Pons (tissue), 1 donor: ENCODE data around the gene SLC9A5.

Source experiments
- DNase-seq: peaks from one replicate; pipeline ENCODE4 v3.0.0-alpha.2; 2016; ENCODE audit warnings: low spot score

Gene SLC9A5

DNA sequence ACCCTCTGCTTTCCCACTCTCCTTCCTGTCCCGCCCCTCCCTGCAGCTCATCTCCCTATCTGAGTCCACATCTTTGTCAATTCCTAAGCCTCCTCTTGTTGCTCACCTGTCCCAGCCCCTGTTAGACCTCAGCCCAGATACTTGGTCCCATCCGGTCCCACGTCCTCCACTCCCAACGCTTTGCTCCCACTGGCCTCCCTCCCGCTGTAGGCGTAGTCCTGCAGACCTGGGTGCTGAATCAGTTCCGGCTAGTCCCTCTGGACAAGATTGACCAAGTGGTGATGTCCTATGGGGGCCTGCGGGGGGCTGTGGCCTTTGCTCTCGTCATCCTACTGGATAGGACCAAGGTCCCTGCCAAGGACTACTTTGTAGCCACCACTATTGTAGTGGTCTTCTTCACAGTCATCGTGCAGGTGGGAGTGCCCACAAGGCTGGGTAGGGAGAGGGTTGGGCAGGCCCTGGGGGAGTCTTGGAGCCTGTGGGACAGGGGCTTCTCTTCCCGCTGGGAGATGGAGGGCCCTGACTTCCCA, 8.0 kb downstream of the SLC9A5 start:
- no peak for DNase-seq

- no peak for DNase-seq
These were observed 8.8 kb downstream of the SLC9A5 start for GRCh38 chr16:67257486-67258160.

DNA sequence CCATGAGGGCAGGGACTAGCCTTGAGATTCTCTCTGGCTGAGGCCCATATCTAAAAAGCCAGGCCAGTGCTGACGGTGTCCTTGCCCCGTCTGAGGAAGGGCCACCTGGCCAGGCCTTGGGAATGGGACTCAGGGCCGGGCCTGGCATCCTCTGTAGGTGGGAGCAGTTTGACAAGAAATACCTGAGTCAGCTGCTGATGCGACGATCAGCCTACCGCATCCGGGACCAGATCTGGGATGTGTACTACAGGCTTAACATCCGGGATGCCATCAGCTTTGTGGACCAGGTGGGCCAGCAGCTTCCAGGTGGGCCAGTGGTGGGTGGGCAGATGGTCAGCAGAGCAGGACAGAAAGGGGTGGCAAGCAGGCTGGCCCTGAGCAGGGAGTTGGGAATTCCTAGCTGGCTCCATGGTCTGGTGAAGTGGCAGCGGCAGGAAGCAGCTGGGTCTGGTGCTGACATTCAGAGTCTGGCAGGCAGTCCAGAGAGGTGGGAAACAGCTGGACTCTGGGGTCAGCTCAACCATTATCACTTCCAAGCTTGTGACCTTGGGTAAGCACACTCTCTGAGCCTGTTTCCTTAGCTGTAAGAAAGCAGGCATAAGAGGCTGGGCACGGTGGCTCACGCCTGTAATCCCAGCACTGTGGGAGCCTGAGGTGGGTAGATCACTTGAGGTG, 9.5 kb downstream of the SLC9A5 start:
- no peak for DNase-seq

DNA sequence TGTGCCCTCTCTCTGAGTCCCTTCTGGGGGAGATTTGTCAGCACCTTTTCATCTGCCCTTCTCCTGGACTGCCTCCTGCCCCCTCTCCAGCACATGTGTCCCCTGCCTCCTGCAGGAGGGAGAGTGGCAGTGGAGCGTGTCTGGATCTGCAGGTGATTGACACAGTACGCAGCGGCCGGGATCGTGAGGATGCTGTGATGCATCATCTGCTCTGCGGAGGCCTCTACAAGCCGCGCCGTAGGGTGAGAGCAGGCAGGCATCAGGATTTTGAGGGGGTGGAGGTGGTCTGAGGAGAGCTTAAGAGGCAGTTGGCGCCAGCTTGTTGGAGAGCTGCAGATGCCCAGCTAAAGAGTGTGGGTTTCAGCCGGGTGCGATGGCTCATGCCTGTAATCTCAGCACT, 10.9 kb downstream of the SLC9A5 start:
- no peak for DNase-seq

GRCh38 chr16:67260426-67261063, 11.8 kb downstream of the SLC9A5 start:
- peak; percentile 27 for DNase-seq

DNA sequence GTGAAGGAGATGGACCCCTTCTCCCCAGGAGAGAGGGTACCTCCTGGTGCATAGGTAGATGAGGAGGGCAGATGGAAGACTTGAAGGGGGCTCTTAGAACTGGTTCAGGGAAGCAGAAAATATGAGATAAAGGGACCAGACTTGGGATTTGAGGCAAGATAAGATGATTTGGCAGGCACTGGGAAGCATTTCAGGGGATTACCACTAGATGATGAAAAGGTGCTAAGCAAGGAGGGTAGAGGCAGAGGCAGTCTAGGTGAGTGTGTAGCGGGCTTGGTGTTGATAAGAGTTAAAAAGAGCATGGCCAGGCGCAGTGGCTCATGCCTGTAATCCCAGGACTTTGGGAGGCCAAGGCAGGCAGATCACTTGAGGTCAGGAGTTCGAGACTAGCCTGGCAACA, 14.4 kb downstream of the SLC9A5 start:
- DNase-seq = no peak

DNA sequence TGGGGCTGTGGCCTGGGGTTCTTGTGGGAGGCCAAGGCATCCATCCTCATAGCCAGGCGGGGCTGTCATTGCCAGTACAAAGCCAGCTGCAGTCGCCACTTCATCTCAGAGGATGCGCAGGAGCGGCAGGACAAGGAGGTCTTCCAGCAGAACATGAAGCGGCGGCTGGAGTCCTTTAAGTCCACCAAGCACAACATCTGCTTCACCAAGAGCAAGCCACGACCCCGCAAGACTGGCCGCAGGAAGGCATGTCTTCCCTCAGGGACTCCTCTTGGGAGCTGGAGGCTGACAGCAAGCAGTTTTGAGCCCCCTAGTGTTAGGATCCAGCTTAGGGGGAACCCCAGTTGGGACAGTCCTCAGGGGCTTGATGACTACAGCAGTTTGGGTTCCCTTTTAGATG, 15.5 kb downstream of the SLC9A5 start:
- DNase-seq = no peak

DNA sequence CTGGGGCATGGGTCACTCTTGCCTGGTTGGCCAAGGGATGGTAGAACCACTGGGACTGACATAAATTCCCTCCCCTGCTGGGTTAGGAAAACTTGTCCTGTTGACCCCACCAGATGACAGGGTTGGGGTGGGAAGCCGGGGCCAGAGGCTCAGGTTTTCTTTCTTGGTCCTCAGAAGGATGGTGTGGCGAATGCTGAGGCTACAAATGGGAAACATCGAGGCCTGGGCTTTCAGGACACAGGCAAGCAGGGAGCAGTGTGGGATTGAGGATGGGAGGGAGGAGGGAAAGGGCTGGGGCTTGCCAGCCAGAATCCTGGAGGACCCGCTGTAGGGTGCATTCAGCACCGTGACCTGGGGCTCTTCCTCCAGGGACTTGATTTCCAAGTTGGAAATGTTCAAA, 16.1 kb downstream of the SLC9A5 start:
- no peak for DNase-seq

DNA sequence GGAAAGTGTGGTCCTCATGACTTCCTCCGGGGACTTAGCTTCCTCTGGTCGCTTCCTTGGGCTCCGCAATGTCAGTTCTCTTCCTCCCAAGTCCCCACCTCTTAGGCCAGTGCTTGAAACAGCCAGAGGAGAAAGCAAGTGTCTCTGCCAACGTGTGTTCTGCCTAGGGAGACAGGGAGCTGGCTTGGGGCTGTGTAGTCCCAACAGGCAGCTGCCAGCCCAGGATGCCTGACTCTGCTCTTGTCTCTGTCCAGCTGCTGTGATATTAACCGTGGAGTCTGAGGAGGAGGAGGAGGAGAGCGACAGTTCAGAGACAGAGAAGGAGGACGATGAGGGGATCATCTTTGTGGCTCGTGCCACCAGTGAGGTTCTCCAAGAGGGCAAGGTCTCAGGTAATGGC, 17.1 kb downstream of the SLC9A5 start:
- DNase-seq = no peak

- DNase-seq = no peak
These were observed 19.4 kb downstream of the SLC9A5 start for GRCh38 chr16:67268136-67268579.

DNA sequence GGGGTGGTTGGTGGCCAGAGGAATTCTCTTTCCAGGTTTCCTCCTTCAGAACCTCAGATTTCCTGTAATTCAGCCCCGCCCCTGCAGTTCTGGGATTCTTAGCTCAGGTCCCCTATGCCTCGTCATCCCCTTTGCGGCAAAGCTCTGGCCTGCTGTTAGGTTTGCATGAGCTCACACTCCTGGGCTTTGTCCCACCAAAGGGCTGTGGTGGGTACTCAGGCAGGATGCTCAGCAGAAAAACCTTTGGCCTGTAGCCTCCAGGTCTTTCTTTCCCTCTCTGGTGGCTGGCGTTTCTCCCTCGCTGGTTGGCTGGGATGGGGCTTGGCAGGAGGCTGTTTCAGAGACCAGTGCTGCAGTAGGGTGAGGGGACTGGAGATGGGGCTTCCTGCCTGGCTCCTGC, 21.0 kb downstream of the SLC9A5 start:
- DNase-seq = no peak

- DNase-seq = no peak
These were observed 22.2 kb downstream of the SLC9A5 start for GRCh38 chr16:67270931-67271338.

- DNase-seq = no peak
These were observed 22.7 kb downstream of the SLC9A5 start for GRCh38 chr16:67271446-67271845.

DNA sequence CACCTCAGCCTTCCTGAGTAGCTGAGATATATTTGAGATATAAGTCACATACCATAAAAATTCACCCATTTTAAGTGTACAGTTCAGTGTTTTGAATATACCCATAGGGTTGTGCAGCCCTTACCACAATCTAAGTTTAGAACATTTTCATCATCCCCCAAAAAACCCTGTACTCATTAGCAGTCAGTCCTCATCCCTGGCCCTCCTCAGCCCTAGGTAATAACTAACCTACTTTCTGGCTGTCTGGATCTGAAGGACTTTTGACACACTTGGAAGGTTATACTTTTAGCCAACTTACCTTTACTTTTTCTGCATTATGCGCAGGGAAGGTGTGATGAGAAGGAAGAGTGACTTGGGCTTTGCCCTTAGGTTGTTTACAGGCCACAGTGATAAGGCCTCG, 26.5 kb downstream of the SLC9A5 start:
- DNase-seq = no peak

DNA sequence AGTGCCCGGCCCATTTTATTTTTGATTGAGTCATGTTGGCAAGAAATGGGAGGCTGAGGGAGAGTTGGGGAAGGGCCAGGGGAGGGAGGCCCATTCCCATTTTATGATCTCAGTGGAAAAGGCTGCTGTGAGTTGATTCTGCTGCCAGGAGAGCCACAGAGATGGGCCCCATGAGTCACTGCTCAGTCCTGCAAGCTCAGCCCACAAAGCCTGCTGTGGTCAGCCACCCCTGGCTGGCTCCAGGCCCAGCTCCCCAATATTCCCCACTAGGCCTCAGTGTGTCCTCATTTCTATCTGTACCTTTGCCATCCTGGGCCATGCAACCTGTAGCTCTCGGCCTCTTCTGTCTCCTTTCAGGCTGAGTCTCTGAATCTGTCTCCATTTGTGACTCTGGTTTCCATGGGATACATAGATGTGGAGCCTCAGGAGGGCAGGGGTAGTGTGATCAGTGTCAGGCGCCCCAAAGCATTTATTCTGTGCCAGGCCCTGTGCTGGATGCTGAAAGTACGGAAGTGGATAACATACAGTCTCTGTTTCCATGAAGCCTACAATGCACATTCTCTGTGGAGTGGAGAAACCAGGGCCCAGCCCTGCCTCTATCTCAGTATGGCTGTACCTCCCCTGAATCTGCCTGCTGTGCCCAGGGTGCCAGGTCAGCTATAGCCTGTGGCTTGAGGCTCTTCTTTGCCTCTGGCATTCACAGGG, 28.7 kb downstream of the SLC9A5 start:
- DNase-seq = no peak

- DNase-seq = no peak
These were observed 29.4 kb downstream of the SLC9A5 start for GRCh38 chr16:67277999-67278772.

- DNase-seq = no peak
These were observed 30.1 kb downstream of the SLC9A5 start for GRCh38 chr16:67278773-67279295.

- peak; percentile 53 for DNase-seq
These were observed 30.7 kb downstream of the SLC9A5 start, which contains the start of gene PLEKHG4 for GRCh38 chr16:67279296-67280089. Gene PLEKHG4, plus strand, starts transcription at chr16:67279532. Its CDS starts 513 bp downstream, at chr16:67280045.

GRCh38 chr16:67280090-67281015, 31.6 kb downstream of the SLC9A5 start:
- DNase-seq = no peak
